ENCODE measurements around the gene RGS6.

- TF ChIP-seq CTCF (IDR thresholded peaks at IDR 0.05) (no peak), POLR2A (IDR thresholded peaks at IDR 0.05) (no peak)
Measured at GRCh38 chr14:72454388-72455160, 522.3 kb downstream of the RGS6 start.
